ENCODE measurements around the gene SAMD1. TPM values are rescaled to one million over a fixed set of nuclear protein-coding genes. Genes with fewer than 3 reads are reported as not detected.

The SAMD1 gene
- 10 to 100 TPM in 2 of 4 donors, 1 to 10 TPM in 2; 8.6 to 22.5 (median 10.8) TPM for total RNA-seq

DNA sequence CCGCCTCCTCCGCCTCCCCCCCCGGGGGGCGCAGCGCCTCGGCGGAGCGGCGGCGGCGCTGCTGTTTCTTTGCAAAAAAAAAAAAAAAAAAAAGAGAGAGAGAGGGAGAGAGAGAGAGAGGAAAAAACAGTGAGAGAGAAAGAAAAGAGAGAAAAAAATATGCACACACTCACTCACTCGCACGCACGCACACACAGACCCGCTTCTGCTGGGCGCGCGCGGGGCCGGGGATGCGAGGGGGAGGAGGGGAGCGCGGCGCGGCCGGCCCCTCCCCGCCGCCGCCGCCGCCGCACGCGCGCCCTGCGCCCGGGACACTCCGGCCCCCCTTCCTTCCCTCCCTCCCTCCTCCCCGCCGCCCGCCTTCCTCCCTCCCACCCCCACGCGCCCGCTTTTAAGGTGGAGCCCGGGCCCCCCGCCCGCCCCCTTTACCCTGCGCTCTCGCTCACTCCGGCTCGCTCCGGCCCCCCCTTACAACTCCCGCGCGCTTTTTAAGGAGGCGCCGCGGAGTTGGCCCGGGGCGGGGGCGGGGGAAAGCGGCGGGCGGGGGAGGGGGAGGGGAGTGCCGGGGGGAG is at the start of gene SAMD1:
Gene SAMD1, minus strand, starts transcription at position 243 of the 572 bp plus-strand sequence.
- TF ChIP-seq, protein P1, sequence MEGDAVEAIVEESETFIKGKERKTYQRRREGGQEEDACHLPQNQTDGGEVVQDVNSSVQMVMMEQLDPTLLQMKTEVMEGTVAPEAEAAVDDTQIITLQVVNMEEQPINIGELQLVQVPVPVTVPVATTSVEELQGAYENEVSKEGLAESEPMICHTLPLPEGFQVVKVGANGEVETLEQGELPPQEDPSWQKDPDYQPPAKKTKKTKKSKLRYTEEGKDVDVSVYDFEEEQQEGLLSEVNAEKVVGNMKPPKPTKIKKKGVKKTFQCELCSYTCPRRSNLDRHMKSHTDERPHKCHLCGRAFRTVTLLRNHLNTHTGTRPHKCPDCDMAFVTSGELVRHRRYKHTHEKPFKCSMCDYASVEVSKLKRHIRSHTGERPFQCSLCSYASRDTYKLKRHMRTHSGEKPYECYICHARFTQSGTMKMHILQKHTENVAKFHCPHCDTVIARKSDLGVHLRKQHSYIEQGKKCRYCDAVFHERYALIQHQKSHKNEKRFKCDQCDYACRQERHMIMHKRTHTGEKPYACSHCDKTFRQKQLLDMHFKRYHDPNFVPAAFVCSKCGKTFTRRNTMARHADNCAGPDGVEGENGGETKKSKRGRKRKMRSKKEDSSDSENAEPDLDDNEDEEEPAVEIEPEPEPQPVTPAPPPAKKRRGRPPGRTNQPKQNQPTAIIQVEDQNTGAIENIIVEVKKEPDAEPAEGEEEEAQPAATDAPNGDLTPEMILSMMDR (IDR thresholded peaks at IDR 0.05) = no peak
- DNase-seq (ENCODE audit: low spot score) (peak; percentile 47), ATAC-seq (ENCODE audit: low FRiP score) (peak; percentile 80)

GRCh38 chr19:14139944-14140343 is 49.4 kb upstream of the SAMD1 start:
- no peak for ATAC-seq (ENCODE audit: low FRiP score)
- TF ChIP-seq, protein P1 (IDR thresholded peaks at IDR 0.05) = no peak
- no peak for DNase-seq (ENCODE audit: low spot score)

DNA sequence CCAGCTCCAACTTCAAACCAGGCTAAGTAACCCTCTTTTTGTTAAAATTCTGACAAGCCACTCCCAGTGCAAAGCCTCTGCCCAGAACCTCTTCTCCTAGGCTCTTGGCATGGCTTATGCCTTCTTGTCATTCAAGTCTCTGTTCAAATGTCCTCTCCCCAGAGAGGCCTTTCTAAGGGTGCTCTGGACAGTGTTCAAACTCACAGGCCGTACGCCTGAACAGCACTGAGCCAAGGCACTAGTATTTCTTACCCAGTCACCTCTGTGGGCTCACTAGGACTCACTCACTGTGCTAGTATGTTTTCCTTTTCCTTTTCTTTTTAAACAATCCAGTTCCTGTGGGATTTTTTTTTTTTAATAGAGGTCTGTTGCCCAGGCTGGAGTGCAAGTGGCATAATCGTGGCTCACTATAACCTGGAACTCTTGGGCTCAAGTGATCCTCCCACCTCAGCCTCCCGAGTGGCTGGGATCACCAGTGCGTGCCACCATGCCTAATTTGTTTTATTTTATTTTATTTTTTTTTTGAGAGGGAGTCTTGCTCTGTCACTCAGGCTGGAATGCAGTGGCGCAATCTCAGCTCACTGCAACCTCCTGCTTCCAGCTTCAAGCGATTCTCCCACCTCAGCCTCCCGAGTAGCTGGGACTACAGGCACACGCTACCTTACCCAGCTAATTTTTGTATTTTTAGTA is 48.2 kb upstream of the SAMD1 start:
- no peak for DNase-seq (ENCODE audit: low spot score)
- TF ChIP-seq, protein P1 (IDR thresholded peaks at IDR 0.05) = no peak
- no peak for ATAC-seq (ENCODE audit: low FRiP score)

GRCh38 chr19:14136509-14137281 is 46.1 kb upstream of the SAMD1 start, which contains the start of gene ASF1B:
TSS of gene ASF1B (minus strand) at chr19:14136589. CDS start at chr19:14136456, 133 bp downstream.
- peak; percentile 85 for DNase-seq (ENCODE audit: low spot score)
- ATAC-seq (ENCODE audit: low FRiP score) = peak; percentile 97
- TF ChIP-seq, protein P1 (IDR thresholded peaks at IDR 0.05) = peak in 2 of 3 donors; percentile 21 to 42

DNA sequence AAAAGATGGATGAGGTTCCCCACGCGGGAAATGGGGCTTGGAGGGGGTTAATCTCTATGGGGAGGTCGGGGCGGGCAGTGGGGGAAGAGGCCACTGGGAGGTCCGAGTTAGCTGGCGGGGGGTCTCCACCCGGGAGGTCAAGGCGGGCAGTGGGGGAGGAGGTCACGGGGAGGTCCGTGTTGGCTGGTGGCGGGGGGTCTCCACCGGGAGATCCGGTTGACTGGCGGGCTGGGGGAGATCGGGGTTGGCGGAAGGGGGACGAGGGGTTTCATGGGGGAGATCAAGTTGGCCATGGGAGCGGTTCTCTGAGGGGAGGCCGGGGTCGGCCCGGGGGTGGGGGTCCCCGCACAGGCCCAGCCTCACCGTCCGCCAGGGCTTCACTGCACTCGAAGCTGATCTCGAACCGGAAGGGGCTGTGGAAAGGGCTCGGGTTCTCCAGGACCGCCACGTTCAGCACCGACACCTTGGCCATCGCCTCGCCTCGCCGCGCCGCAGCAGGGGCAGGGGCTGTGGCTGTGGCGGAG is 45.5 kb upstream of the SAMD1 start:
- TF ChIP-seq, protein P1 (IDR thresholded peaks at IDR 0.05) = no peak
- ATAC-seq (ENCODE audit: low FRiP score) = no peak

GRCh38 chr19:14135355-14135754 is 44.8 kb upstream of the SAMD1 start:
- no peak for DNase-seq (ENCODE audit: low spot score)
- no peak for ATAC-seq (ENCODE audit: low FRiP score)
- TF ChIP-seq, protein P1 (IDR thresholded peaks at IDR 0.05) = no peak

More for the DNA sequence above, 45.5 kb upstream of the SAMD1 start:
- DNase-seq (ENCODE audit: low spot score) = no peak

Measured in omental fat pad (tissue), 4 donors.